AG08395 (cell line): ENCODE results near the gene ANKS1A.
"Not testable (repeated sequence)": the region's sequence is repeated elsewhere in the genome, so short reads cannot be mapped to it uniquely, and the experiment has no call there.

Experiments used
- DNase-seq: peaks from one replicate; pipeline ENCODE4 v3.0.0; 2012; ENCODE audit warnings: mixed read lengths, low spot score

Gene ANKS1A

GRCh38 chr6:34888874-34889555 is at the start of gene ANKS1A:
TSS of gene ANKS1A (plus strand) at chr6:34889255. CDS start at chr6:34889403, 148 bp downstream.
- DNase-seq: peak; percentile 64

GRCh38 chr6:34839666-34840352 is 49.2 kb upstream of the ANKS1A start:
- DNase-seq: no peak

- DNase-seq: not testable (repeated sequence)
These were observed 40.0 kb upstream of the ANKS1A start for GRCh38 chr6:34849066-34849465.

- DNase-seq: no peak
These were observed 37.7 kb upstream of the ANKS1A start for GRCh38 chr6:34851361-34851760.

DNA sequence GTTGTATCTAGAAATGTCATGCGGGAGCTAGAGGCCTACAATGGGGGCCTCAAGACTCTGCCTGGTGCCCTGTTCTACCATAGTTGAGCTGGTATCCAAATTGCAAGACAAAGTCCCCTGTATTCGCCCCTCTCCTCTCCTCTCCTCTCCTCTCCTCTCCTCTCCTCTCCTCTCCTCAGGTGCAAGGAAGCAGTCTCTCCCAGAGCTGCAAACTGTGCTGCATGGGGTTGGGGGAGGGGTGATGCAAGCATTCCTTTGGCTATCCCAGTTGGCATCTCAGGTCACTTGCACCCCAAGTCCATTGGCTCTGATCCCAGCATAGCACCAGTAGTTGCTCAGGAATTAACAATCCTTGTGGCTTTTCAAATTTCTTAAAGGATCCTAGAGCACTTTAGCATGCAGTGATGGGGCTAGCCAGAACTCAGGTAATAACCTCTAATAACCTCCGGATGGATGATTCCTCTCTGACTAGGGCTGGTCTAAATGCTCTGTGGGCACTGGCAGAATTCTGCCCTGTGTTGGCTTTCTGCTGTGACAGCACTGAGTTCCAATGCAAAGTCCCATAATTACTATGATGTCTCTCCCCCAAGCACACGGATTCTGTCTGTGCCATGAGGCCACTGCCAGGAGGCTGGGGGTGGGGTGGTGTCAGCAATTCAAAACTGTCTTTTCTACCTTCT is 36.5 kb upstream of the ANKS1A start:
- no peak for DNase-seq

GRCh38 chr6:34855463-34855862 is 33.6 kb upstream of the ANKS1A start:
- no peak for DNase-seq

- no peak for DNase-seq
These were observed 30.4 kb upstream of the ANKS1A start for GRCh38 chr6:34858681-34859080.

DNA sequence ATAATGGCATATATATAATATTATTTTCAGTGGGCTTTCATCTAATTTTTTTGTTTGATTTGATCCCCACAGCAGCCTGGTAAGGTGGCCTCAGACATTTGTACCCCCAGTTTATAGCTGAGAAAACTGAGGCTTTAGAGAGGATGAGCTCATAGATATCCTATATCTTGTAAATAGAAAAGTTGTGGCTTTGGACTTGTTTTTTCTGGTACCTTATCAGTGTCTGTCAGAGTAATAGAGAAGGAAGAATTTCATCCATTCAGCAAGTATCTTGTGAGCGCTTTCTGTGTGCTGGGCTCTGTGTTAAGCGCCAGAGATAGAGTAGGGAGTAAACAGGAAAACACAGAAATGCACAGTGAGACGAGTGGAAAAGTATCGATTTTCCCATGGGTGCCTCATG is 29.1 kb upstream of the ANKS1A start:
- DNase-seq: no peak

DNA sequence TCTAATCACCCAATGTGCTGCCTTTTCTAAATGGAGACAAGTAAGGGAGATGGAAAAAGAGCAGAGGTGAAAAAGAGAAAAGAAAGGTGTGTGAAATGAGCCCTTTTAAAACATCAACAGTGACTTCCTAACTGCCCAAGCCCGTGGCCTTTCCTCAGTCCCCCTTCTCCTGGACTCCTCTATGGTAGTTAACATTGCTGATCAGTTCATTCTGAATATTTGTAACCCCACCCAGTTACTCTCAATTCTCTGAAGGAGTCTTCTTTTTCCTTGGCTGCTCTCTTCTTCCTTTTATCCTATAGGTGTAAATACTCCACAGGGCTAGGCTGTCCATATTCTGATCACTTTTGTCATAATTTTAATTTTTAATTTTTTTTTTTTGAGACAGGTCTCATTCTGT is 28.3 kb upstream of the ANKS1A start:
- no peak for DNase-seq

DNA sequence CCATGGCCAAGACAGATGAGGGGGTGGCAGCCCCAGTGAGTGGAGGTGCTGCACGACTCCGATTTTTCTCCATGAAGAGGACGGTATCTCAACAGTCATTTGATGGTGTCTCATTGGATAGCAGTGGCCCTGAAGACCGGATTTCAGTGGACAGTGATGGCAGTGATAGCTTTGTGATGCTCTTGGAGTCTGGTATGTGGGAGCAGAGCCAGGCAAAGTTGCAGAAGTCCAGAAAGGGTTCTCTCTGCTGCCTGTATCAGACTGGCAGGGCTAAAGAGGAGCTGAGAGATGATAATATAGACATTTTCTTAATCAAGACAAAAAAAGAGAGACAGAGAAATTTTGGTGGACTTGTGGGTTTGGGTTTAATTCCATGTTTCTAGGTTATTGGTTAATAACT is 25.0 kb upstream of the ANKS1A start:
- DNase-seq: no peak

DNA sequence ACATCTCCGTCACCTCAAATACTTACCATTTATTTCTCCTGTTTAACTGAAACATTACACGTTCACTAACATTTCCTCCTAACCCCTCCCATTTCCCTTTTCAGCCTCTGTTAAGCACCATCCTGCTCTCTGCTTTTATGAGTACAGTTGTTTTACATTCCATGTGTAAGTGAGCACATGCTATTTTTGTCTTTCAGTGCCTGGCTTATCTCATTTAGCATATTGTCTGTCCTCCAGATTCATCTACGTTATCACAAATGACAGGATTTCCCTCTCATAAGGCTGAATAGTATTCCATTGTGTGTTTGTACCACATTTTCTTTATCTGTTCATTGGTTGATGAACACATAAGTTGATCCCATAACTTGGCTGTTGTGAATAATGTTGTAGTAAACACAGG is 23.9 kb upstream of the ANKS1A start:
- DNase-seq: no peak

- no peak for DNase-seq
These were observed 22.5 kb upstream of the ANKS1A start for GRCh38 chr6:34866509-34866908.

DNA sequence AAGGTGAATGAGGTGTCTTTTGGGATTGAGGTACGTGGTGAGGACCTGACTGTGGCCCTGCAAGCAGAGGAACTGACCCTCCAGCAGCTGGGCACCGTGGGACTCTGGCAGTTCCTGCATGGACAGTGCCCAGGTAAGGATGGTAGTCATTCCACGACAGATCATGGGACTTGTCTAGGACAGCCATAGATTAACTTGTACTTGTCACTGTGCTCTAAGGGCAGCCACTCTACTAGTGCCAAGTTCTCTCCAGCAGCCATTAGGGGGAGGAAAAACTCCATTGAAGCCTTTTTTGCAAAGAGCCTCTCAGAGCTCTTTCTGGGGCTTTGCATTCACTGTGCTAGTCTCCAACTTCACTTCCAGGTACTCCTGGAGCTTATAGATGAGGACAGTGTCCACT is 21.6 kb upstream of the ANKS1A start:
- DNase-seq: no peak

DNA sequence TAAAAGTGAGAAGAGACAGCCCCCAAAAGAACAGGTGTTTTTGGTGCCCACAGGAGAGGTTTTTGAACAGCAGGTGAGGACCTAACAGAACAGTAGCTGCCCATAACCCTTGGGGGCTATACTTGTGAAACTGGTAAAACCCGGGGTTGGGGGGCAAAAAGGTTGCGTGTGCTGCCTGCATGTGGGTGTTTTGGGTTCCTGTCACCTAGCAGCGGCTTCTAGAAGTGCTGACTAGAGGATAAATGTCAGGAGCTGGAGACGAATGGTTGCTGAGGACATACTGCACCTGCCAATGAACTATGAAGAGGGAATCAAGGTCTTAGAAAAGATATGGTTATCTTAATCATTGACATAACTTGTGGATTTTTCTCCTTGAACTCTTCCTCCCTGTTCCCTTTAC is 17.2 kb upstream of the ANKS1A start:
- no peak for DNase-seq

DNA sequence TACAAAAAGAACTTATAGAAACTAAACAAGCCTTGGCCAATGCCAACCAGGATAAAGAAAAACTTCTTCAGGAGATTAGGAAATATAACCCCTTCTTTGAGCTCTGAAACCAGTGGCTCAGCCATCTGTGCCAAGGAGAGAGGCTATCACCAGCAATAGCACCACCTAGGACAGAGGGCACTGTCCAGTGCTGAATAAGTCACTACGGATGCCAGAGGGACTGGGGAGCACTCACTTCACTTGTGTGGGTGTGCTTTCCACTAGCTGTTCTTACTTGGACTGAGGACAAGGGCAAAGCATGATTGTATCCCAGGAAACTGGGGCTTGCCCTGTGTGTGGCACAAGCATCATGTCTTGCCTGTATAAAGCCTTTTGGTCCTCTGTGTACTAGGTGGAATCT is 16.7 kb upstream of the ANKS1A start:
- DNase-seq: no peak

- DNase-seq: no peak
These were observed 13.5 kb upstream of the ANKS1A start for GRCh38 chr6:34875292-34876213.

DNA sequence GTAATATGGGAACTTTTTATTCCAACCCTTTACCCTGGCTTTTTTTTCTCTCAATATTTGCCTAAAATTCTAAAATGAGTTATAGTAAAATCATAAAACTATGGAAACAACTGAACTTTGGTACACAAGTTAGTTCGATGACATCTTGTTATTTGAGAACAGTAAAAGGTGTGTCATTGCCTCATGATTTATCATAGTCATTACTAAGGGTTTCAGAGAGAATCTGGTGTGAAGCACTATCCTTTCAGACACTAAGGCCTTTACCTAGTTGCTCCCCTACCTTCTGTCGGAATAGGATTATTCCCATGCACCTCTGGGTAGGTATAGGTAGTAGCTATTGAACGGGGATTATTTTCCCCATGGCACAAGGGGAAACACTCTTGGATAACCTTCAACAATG is 12.6 kb upstream of the ANKS1A start:
- DNase-seq: no peak

DNA sequence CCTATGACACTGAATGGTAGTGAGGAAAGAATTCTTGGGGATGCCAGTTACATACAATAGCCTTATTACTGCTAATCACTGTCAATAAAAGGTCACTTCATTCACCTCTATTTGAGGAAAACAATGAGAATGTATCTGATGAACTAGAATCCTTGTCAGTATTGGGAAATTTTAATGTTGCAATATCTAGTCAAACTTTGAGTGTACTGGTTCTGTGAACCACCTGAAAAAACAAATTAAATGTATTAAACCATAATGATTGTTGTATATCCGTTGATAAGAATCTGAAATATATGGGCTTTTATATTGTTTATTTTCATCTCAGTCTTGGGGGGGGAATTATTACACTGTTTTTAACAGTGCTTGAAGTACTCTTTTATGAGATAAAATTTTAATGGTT is 11.8 kb upstream of the ANKS1A start:
- DNase-seq: no peak

DNA sequence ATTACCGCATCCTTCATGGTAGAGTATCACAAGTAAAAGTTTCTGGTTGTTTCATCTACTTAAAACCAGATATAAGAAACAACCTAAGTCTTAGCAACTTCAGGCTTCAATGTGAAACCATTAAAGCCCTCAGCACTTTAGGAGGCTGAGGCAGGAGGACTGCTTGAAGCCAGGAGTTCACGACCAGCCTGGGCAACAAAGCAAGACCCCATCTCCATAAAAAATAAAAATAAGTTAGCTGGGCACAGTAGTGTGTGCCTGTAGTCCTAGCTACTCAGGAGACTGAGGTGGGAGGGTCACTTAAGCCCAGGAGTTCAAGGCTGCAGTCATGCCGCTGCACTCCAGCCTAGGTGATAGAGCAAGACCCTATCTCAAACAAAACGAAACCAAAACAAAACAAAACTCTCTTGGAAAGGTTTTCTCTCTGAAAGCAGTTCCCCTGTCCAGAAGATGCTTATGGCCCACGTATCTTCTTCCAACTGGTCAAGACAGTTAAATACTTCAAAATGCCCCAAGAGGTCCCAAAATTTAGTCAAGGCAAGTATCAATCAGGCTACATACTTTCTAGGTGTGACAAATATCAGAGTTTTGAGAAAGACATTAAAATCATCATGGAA is 11.1 kb upstream of the ANKS1A start:
- no peak for DNase-seq

DNA sequence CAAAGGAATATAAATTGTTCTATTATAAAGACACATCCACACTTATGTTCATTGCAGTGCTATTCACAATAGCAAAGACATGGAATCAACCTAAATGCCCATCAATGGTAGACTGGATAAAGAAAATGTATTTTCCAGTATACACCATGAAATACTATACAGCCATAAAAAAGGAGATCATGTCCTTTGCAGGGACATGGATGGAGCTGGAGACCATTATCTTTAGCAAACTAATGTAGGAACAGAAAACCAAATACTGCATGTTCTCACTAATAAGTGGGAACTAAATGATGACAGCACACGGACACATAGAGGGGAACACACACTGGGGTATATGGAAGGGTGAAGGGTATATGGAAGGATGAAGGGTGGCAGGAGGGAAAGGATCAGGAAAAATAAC is 5.0 kb upstream of the ANKS1A start:
- DNase-seq: not testable (repeated sequence)

DNA sequence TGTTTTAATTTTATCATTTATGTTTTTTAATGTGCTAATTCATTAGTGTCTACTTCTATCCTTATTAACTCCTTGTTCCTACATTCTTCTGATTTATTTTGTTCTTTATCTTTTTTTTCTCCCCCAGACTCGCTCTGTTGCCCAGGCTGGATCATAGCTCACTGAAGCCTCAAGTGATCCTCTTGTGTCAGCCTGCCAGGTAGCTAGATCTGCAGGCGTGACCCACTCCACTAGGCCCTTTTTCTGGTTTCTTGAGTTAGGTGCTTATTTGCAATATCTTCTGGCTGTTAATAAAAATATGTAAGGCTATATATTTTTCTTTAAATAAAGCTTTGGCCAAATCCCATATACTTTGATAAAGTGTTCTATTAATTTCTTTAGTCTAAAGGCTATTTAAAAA is 4.1 kb upstream of the ANKS1A start:
- no peak for DNase-seq

- DNase-seq: not testable (repeated sequence)
These were observed 3.2 kb upstream of the ANKS1A start for GRCh38 chr6:34885837-34886236.
